ENCODE data around the gene FAM171A2.

Gene FAM171A2

DNA sequence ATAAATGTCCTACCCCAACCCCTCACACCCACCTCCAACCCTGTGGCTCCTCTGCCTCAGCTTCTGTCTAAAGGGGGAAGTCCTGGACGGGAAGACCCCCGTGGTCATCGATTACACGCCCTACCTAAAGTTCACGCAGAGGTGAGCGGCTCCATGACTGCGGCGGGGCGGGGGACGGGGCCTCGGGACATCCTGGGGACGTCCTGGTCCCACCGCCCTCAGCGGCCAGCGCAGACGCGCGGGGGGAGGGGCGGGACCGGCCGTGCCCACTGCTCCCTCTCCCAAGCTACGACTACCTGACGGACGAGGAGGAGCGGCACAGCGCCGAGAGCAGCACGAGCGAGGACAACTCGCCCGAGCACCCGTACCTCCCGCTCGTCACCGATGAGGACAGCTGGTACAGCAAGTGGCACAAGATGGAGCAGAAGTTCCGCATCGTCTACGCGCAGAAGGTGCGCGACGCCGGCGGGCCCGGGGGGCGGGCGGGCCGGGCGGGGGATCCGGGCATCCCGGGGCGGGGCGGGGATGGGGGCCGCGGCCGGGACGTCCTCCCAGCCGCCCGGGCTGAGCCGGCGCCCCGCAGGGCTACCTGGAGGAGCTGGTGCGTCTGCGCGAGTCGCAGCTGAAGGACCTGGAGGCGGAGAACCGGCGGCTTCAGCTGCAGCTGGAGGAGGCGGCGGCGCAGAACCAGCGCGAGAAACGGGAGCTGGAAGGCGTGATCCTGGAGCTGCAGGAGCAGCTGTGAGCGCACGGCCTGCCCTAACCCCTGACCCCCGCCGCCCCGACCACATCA, 48.6 kb downstream of the FAM171A2 start:
- in situ Hi-C loops (cut with HindIII; ENCODE audit: low sequenced_read_pairs), result no loop called here
- no peak for DNase-seq (ENCODE audit: low read depth, low spot score)
- TF ChIP-seq, protein P1, sequence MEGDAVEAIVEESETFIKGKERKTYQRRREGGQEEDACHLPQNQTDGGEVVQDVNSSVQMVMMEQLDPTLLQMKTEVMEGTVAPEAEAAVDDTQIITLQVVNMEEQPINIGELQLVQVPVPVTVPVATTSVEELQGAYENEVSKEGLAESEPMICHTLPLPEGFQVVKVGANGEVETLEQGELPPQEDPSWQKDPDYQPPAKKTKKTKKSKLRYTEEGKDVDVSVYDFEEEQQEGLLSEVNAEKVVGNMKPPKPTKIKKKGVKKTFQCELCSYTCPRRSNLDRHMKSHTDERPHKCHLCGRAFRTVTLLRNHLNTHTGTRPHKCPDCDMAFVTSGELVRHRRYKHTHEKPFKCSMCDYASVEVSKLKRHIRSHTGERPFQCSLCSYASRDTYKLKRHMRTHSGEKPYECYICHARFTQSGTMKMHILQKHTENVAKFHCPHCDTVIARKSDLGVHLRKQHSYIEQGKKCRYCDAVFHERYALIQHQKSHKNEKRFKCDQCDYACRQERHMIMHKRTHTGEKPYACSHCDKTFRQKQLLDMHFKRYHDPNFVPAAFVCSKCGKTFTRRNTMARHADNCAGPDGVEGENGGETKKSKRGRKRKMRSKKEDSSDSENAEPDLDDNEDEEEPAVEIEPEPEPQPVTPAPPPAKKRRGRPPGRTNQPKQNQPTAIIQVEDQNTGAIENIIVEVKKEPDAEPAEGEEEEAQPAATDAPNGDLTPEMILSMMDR (IDR thresholded peaks at IDR 0.05; ENCODE audit: low read depth, low read length), result no peak
- no peak overlapping the region for H3K4me3 ChIP-seq (ENCODE audit: low read depth, low read length)

DNA sequence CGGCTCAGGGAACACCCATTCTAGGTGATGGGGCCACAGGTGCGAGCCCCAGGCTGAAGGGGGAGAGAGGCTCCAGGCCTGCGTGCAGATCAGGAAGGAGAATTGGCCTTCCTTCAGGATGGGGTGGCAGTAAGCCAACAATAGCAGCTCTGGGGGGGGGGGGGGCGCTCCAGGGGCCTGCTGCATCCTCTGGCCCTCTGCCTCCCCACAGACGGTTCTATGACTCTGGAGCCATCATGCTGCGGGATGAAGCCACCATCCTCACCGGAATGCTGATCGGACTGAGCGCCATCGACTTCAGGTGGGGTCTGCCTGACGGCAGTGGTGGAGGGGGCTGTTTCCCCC, 49.2 kb downstream of the FAM171A2 start:
- TF ChIP-seq, protein P1 (IDR thresholded peaks at IDR 0.05; ENCODE audit: low read depth, low read length), result no peak
- no peak for DNase-seq (ENCODE audit: low read depth, low spot score)
- in situ Hi-C loops (cut with HindIII; ENCODE audit: low sequenced_read_pairs), result no loop called here
- H3K4me3 ChIP-seq (ENCODE audit: low read depth, low read length), result no peak overlapping the region

DNA sequence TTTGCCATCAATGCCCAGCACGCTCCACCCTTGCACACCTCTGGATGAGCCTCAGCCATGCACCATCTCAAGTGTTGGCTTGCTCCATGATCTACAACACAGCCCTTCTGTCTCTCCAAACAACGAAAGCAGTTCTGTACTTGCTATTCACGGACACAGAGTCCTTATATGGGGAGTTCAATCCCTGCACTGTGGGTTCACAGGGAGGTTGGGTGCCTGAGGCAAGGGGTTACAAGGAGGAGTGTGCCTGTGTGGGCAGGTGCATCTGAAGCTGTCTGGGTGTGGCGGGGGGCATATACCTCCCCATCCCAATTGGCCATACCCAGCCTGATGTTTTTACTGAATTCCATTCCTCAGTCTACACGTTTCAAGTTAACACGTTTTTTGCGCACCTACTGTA, 49.6 kb downstream of the FAM171A2 start:
- DNase-seq (ENCODE audit: low read depth, low spot score), result no peak
- TF ChIP-seq, protein P1 (IDR thresholded peaks at IDR 0.05; ENCODE audit: low read depth, low read length), result no peak
- in situ Hi-C loops (cut with HindIII; ENCODE audit: low sequenced_read_pairs), result no loop called here
- no peak overlapping the region for H3K4me3 ChIP-seq (ENCODE audit: low read depth, low read length)

DNA sequence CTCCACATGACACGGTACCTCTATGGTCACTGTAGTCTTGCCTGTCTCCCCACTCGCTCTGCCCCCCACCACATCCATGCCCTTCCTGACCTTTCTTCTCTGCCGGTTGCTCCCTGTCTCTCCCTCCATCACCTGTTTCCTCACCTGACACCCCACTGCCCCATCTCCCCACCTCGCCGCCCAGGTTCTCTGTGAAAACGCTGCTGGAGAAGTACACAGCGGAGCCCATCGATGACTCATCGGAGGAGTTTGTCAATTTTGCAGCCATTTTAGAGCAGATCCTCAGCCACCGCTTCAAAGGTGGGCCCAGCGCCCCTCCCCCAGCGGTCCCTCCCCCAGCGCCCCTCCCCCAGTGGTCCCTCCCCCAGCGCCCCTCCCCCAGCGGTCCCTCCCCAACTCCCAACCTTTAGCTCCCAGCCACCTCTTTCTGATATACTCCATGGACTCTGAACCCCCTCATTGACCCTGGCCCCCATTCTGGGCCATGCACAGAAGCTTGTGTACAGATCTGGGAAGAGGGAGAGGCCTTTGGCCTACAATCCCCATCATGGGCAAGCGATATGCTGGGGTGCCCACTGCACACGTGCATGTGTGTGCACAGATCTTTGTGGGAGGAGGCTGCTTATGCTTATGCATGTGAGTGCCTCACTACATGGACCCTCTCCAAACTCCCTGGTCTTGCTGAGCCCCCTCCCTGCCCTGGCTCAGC, 51.1 kb downstream of the FAM171A2 start:
- TF ChIP-seq, protein P1 (IDR thresholded peaks at IDR 0.05; ENCODE audit: low read depth, low read length), result no peak
- H3K4me3 ChIP-seq (ENCODE audit: low read depth, low read length), result no peak overlapping the region
- no peak for DNase-seq (ENCODE audit: low read depth, low spot score)
- in situ Hi-C loops (cut with HindIII; ENCODE audit: low sequenced_read_pairs), result no loop called here

DNA sequence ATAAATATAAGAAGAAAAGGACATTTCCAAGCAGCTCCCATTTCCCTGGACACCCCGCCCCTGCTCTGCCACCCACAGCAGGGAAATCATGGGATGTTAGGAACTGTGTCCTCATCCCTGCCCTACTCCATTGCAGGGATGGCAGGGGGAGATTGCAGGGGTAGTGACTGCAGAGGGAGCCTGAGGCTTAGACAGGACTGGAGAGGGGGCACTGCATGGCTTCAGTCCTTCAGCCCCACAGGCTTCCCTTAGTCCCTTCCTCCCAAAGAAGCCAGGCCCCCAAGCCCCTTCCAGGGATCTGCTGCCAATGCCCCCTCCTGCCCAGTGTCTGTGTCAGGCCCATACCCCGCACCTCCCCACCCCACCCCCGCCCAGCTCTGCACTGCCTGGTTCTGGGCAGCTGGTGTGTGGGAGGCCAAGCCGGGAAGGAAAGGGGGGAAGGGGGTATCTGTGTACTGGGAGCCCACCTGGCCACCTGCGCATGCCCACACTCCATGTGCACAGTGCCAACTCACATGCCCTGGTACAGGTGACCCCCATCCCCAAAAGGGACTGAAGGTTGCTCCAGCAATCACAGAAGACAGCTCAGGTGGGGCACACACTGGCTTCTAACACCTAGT, 52.0 kb downstream of the FAM171A2 start:
- in situ Hi-C loops (cut with HindIII; ENCODE audit: low sequenced_read_pairs), result no loop called here
- TF ChIP-seq, protein P1 (IDR thresholded peaks at IDR 0.05; ENCODE audit: low read depth, low read length), result no peak
- no peak for DNase-seq (ENCODE audit: low read depth, low spot score)
- H3K4me3 ChIP-seq (ENCODE audit: low read depth, low read length), result no peak overlapping the region

DNA sequence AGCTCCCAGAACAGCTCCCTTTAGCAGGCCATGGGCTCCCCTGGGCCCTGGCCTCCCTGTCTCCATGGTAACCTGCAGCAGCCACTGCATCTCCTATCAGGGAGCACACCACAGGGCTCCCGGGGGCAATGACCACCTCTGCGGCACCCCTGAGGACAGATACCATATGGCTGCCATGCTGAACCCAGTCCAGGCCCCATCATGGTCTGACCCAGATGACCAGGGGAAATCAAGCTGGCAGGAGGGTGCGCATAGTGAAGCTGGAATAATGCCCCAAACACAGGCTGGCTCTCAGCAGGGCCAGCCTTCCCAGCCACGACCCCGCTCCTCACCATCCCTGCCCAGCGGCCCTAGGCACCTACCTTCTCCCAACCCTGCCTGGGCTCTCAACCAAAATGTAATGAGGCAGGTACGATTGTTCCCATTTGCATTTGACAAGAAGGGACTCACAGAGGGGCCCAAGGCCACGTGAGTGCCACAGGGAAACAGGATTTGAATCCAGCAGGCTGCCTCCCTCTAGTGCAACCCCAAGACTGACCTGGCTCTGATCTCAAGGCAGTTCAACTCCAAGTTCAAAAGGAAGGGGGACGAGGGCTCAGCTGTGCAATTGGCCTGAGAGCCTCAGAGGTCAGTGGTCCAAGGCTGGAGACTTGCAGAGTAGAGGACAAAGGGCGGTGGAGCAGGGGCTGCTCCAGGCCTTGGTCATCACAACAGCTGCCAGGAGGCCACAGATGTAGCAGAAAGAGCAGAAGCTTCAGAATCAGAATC, 52.9 kb downstream of the FAM171A2 start:
- DNase-seq (ENCODE audit: low read depth, low spot score), result no peak
- in situ Hi-C loops (cut with HindIII; ENCODE audit: low sequenced_read_pairs), result no loop called here
- no peak overlapping the region for H3K4me3 ChIP-seq (ENCODE audit: low read depth, low read length)
- TF ChIP-seq, protein P1 (IDR thresholded peaks at IDR 0.05; ENCODE audit: low read depth, low read length), result no peak

All from astrocyte of the spinal cord (primary cell).